ENCODE results near the gene CTNNBIP1.

Gene CTNNBIP1

DNA sequence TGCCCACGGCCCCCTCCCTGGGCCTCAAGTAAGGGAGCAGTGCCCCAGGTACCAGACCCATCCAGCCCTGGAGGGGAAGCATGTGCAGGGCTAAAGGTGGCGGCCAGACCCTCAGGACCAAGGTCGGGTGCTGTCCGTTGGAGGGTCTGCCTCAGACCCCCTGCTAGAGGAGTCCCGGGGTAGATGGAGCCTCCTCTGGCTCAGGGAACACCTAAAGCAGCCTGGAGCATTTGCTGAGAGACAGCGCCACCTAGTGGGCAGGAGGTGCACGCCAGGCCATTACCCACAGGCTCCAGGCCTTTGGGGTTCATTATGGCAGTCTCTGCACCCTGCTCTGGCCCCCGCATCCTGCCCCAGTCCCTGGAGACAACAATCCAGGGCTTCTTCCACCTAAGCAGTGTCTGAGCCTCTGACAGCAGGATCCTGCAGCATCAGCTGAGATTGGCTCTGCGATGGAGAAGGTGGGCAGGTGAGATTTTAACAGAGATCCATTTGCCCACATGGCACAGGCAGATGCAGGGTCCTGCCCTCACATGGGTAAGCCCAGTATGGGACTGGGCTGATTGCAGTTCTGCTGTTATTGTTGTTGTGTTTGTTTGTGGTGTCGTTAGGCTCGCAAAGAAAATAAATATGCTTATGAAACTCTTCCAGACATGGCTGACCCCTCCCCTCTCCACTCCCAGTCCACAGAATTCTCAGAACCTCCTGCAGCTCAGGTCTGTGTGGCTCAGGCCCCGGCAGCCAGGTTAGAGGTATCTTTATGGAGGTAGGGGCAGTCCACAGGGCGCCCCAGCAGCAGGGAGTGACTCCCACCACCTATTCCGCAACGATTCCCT lies 42.4 kb downstream of the CTNNBIP1 start:
- H3K9me3 ChIP-seq (ENCODE audit: insufficient read depth, low read length, severe bottlenecking), result no peaks in the 10 kb centered on the region
- no peak overlapping the region for H3K4me3 ChIP-seq (ENCODE audit: low read depth in 1 of 2, low read length in 2 of 2)
- peaks cover 4% of the 10 kb centered on the region; the same call in 1 of the 2 replicates for H3K4me1 ChIP-seq (ENCODE audit: insufficient read depth, low read length)
- no peaks in the 10 kb centered on the region for H4K20me1 ChIP-seq (ENCODE audit: insufficient read depth, low read length)
- TF ChIP-seq, protein P1, sequence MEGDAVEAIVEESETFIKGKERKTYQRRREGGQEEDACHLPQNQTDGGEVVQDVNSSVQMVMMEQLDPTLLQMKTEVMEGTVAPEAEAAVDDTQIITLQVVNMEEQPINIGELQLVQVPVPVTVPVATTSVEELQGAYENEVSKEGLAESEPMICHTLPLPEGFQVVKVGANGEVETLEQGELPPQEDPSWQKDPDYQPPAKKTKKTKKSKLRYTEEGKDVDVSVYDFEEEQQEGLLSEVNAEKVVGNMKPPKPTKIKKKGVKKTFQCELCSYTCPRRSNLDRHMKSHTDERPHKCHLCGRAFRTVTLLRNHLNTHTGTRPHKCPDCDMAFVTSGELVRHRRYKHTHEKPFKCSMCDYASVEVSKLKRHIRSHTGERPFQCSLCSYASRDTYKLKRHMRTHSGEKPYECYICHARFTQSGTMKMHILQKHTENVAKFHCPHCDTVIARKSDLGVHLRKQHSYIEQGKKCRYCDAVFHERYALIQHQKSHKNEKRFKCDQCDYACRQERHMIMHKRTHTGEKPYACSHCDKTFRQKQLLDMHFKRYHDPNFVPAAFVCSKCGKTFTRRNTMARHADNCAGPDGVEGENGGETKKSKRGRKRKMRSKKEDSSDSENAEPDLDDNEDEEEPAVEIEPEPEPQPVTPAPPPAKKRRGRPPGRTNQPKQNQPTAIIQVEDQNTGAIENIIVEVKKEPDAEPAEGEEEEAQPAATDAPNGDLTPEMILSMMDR (IDR thresholded peaks at IDR 0.05; ENCODE audit: borderline replicate concordance, extremely low read depth, low read length, poor library complexity, severe bottlenecking), result peak; percentile 100
- no peak for TF ChIP-seq EZH2 (IDR thresholded peaks at IDR 0.05; ENCODE audit: borderline replicate concordance, low read depth, low read length, severe bottlenecking)
- no peak overlapping the region for H3K4me2 ChIP-seq (ENCODE audit: insufficient read depth, low read length)
- H3K27me3 ChIP-seq (ENCODE audit: insufficient read depth, low read length, poor library complexity), result no peaks in the 10 kb centered on the region
- DNase-seq (peak; percentile 86), ATAC-seq (ENCODE audit: insufficient read depth, low read depth) (peak; percentile 100)
- no peaks in the 10 kb centered on the region for H3K79me2 ChIP-seq (ENCODE audit: insufficient read depth, low read length)
- no peak overlapping the region for H3K27ac ChIP-seq (ENCODE audit: low read length)
- H2AFZ ChIP-seq (ENCODE audit: low read depth, low read length), result peak overlapping the region; percentile 54
- no peak overlapping the region for H3K9ac ChIP-seq (ENCODE audit: low read depth, low read length)
- peaks cover 2% of the 10 kb centered on the region; the same call in 1 of the 2 replicates for H3K36me3 ChIP-seq (ENCODE audit: insufficient read depth, low read length)

DNA sequence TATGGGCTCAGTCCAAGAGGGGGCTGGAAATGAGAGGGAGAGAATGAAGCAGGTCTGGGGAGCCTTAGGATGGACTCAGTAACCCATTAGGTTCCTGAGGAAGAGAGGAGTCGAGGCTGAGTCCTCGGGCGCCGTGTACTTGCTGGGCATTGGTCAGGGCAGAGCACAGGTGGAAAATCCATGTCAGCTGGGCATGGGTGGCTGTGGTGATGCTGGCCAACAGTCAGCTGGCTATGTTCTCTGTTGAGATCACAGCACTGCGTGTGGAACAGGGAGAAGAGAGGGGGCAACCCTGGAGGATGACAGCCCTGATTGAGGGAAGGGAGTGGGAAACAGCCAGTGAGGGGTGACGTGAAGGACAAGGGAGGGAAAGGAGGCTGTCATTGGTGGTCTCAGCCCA lies 43.2 kb downstream of the CTNNBIP1 start:
- H3K9me3 ChIP-seq (ENCODE audit: insufficient read depth, low read length, severe bottlenecking), result no peaks in the 10 kb centered on the region
- no peak for ATAC-seq (ENCODE audit: insufficient read depth, low read depth)
- TF ChIP-seq, protein P1 (IDR thresholded peaks at IDR 0.05; ENCODE audit: borderline replicate concordance, extremely low read depth, low read length, poor library complexity, severe bottlenecking), result no peak
- no peaks in the 10 kb centered on the region for H3K27me3 ChIP-seq (ENCODE audit: insufficient read depth, low read length, poor library complexity)
- DNase-seq, result no peak
- no peak overlapping the region for H3K4me3 ChIP-seq (ENCODE audit: low read depth in 1 of 2, low read length in 2 of 2)
- H3K4me2 ChIP-seq (ENCODE audit: insufficient read depth, low read length), result no peak overlapping the region
- H2AFZ ChIP-seq (ENCODE audit: low read depth, low read length), result no peak overlapping the region
- H3K9ac ChIP-seq (ENCODE audit: low read depth, low read length), result no peak overlapping the region
- H3K36me3 ChIP-seq (ENCODE audit: insufficient read depth, low read length), result peaks cover 2% of the 10 kb centered on the region; the same call in 1 of the 2 replicates
- H3K79me2 ChIP-seq (ENCODE audit: insufficient read depth, low read length), result no peaks in the 10 kb centered on the region
- peaks cover 4% of the 10 kb centered on the region; the same call in 1 of the 2 replicates for H3K4me1 ChIP-seq (ENCODE audit: insufficient read depth, low read length)
- H4K20me1 ChIP-seq (ENCODE audit: insufficient read depth, low read length), result no peaks in the 10 kb centered on the region
- no peak overlapping the region for H3K27ac ChIP-seq (ENCODE audit: low read length)

DNA sequence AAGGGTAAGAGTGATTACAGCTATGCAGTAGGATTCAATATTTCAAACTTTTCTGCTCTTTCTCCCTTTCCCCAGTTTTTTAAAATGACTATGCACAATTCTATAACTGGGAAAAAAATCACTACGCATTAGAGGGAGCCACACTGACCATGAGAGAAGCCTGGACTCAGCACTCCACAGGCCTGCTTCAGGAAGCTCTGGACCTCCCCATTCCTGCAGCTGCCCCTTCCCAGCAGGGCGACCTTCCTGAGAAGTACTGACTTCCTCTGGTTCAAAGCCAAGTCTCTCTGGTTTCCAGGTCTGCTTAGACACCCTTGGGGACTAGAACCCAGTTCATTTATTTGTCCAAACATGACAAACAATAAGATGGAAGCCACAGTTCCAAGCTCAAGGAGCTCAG lies 44.3 kb downstream of the CTNNBIP1 start:
- H3K27ac ChIP-seq (ENCODE audit: low read length), result no peak overlapping the region
- ATAC-seq (ENCODE audit: insufficient read depth, low read depth), result no peak
- H3K9me3 ChIP-seq (ENCODE audit: insufficient read depth, low read length, severe bottlenecking), result no peaks in the 10 kb centered on the region
- no peak overlapping the region for H2AFZ ChIP-seq (ENCODE audit: low read depth, low read length)
- H3K27me3 ChIP-seq (ENCODE audit: insufficient read depth, low read length, poor library complexity), result no peaks in the 10 kb centered on the region
- H3K4me2 ChIP-seq (ENCODE audit: insufficient read depth, low read length), result no peak overlapping the region
- H3K79me2 ChIP-seq (ENCODE audit: insufficient read depth, low read length), result no peaks in the 10 kb centered on the region
- no peak overlapping the region for H3K9ac ChIP-seq (ENCODE audit: low read depth, low read length)
- DNase-seq, result no peak
- no peak overlapping the region for H3K4me3 ChIP-seq (ENCODE audit: low read depth in 1 of 2, low read length in 2 of 2)
- TF ChIP-seq EZH2 (IDR thresholded peaks at IDR 0.05; ENCODE audit: borderline replicate concordance, low read depth, low read length, severe bottlenecking), result no peak
- TF ChIP-seq, protein P1 (IDR thresholded peaks at IDR 0.05; ENCODE audit: borderline replicate concordance, extremely low read depth, low read length, poor library complexity, severe bottlenecking), result no peak
- no peaks in the 10 kb centered on the region; the same call in 1 of the 2 replicates for H3K36me3 ChIP-seq (ENCODE audit: insufficient read depth, low read length)
- H3K4me1 ChIP-seq (ENCODE audit: insufficient read depth, low read length), result peaks cover 4% of the 10 kb centered on the region; the same call in 1 of the 2 replicates
- no peaks in the 10 kb centered on the region for H4K20me1 ChIP-seq (ENCODE audit: insufficient read depth, low read length)
